Stimulated activated CD4-positive, alpha-beta T cell treated with anti-CD3 and anti-CD28 coated beads, Interleukin-4, amount 100 ng/mL, for 4 hours (primary cell): ENCODE measurements around the gene FXYD6.
"Not testable (repeated sequence)": the region's sequence is repeated elsewhere in the genome, so short reads cannot be mapped to it uniquely, and the experiment has no call there.

Source experiments
- DNase-seq, 2 experiments: peaks; one replicate each; pipeline ENCODE4 v3.0.0-alpha.2; 2020

Gene FXYD6

GRCh38 chr11:117815262-117815803 lies 61.1 kb downstream of the FXYD6 start:
- DNase-seq: peak; percentile 52 to 75

GRCh38 chr11:117814766-117815261 lies 61.6 kb downstream of the FXYD6 start:
- peak; percentile 61 to 67 for DNase-seq

- DNase-seq: no peak
Observed at GRCh38 chr11:117814204-117814765, 62.2 kb downstream of the FXYD6 start.

- not testable (repeated sequence) for DNase-seq
Observed at GRCh38 chr11:117810056-117810451, 66.4 kb downstream of the FXYD6 start.

- peak in 1 of 2 experiments; percentile 33 for DNase-seq
Observed at GRCh38 chr11:117809236-117810055, 67.0 kb downstream of the FXYD6 start.

- DNase-seq: no peak
Observed at GRCh38 chr11:117808784-117809183, 67.7 kb downstream of the FXYD6 start.

- peak; percentile 65 to 79 for DNase-seq
Observed at GRCh38 chr11:117807482-117808327, 68.8 kb downstream of the FXYD6 start.

GRCh38 chr11:117806846-117807245 lies 69.6 kb downstream of the FXYD6 start:
- DNase-seq: no peak

GRCh38 chr11:117805045-117805444 lies 71.4 kb downstream of the FXYD6 start:
- no peak for DNase-seq

- no peak for DNase-seq
Observed at GRCh38 chr11:117803896-117804295, 72.6 kb downstream of the FXYD6 start.

- no peak for DNase-seq
Observed at GRCh38 chr11:117799634-117800033, 76.8 kb downstream of the FXYD6 start.

- peak; percentile 30 to 55 for DNase-seq
Observed at GRCh38 chr11:117796872-117797529, 79.5 kb downstream of the FXYD6 start, which contains the start of gene DSCAML1. DSCAML1 (minus strand) TSS chr11:117797216; CDS start chr11:117797079, 137 bp downstream.

GRCh38 chr11:117796456-117796871 lies 80.0 kb downstream of the FXYD6 start:
- no peak for DNase-seq

- no peak for DNase-seq
Observed at GRCh38 chr11:117795638-117796455, 80.6 kb downstream of the FXYD6 start.

GRCh38 chr11:117794772-117795629 lies 81.5 kb downstream of the FXYD6 start:
- DNase-seq: no peak

- DNase-seq: no peak
Observed at GRCh38 chr11:117794135-117794534, 82.3 kb downstream of the FXYD6 start.

GRCh38 chr11:117793583-117793982 lies 82.9 kb downstream of the FXYD6 start:
- DNase-seq: no peak

- no peak for DNase-seq
Observed at GRCh38 chr11:117792992-117793391, 83.5 kb downstream of the FXYD6 start.

GRCh38 chr11:117792241-117792640 lies 84.2 kb downstream of the FXYD6 start:
- no peak for DNase-seq

GRCh38 chr11:117790279-117790678 lies 86.2 kb downstream of the FXYD6 start:
- DNase-seq: no peak
